Activated CD4-positive, alpha-beta T cell treated with anti-CD3 and anti-CD28 coated beads, Interleukin-2, amount 50 U/mL, for 16 hours (primary cell): ENCODE results near the gene E2F2.
A peak's percentile ranks its signal among the peaks of the same experiment; 100 is the strongest.
"Not testable (repeated sequence)": the region's sequence is repeated elsewhere in the genome, so short reads cannot be mapped to it uniquely, and the experiment has no call there.

Experiments used
- DNase-seq: peaks from one replicate; pipeline ENCODE4 v3.0.0-alpha.2; 2020

Gene E2F2

DNA sequence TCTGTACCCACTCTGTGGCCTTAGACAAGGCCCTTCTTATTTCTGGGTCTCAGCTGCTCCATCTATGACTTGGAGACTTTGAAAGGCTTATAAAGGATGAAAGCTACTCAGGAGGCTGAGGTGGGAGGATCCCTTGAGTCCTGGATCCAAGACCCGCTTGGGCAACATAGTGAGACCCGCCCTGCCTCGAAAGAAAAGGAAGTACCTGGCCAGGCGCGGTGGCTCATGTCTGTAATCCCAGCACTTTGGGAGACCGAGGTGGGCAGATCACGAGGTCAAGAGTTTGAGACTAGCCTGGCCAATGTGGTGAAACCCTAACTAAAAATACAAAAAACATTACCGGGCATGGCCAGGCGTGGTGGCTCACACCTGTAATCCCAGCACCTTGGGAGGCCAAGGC lies 14.8 kb upstream of the E2F2 start:
- DNase-seq = no peak

DNA sequence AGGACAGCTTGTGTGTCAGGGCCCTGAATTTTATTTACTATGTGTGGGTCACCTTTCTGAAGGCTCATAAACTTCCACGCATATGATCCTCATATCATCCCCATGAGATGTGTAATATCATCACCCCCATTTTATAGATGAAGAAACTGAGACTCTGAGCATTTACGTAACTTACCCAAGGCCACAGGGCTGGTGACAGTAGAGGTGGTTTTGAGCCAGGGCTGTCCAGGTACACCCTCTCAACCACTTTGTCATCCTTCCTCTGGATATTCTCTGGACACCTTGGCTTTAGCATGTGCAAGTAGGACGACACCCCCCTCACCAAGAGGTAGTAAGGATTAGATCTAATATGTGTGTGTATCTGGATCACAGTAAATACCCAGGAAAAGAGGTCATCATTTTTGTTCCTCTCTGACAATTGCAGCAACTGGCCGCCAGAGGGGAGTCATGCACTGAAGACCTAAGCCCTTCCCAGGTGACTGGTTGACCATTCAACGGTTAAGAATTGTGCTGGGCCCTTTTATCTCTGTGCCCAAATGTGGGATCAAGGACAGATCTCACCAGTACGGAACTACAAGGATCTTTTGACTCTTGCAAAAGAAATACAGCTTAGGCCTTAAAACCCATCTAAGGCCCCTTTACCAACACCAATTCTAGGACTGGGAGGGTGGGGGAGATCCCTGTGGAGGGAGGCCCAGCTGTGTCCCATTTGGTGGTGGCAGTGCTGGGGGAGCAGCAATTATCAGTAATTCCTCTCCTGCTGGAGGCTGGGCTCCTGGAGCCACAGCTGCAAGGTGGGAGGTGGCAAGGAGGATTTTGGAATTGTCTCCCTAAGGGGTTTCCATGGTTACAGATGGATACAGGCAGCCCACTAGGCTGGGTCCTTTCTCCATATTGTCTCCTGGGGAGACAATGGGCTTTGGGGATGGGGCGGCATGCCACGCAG lies 13.7 kb upstream of the E2F2 start:
- peak; percentile 71 for DNase-seq

GRCh38 chr1:23543707-23544443 lies 12.8 kb upstream of the E2F2 start:
- DNase-seq = no peak

DNA sequence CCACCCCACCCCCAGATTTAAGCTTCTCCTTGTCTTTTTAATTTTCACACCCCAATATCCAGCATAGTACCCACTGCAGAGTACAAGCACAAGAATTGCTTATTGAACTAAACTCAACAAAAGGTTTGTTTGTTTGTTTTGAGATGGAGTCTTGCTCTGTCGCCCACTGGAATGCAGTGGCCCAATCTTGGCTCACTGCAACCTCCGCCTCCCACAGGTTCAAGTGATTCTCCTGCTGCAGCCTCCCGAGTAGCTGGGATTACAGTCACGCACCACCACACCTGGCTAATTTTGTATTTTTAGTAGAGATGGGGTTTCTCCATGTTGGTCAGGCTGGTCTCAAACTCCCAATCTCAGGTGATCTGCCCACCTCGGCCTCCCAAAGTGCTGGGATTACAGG lies 11.9 kb upstream of the E2F2 start:
- not testable (repeated sequence) for DNase-seq

DNA sequence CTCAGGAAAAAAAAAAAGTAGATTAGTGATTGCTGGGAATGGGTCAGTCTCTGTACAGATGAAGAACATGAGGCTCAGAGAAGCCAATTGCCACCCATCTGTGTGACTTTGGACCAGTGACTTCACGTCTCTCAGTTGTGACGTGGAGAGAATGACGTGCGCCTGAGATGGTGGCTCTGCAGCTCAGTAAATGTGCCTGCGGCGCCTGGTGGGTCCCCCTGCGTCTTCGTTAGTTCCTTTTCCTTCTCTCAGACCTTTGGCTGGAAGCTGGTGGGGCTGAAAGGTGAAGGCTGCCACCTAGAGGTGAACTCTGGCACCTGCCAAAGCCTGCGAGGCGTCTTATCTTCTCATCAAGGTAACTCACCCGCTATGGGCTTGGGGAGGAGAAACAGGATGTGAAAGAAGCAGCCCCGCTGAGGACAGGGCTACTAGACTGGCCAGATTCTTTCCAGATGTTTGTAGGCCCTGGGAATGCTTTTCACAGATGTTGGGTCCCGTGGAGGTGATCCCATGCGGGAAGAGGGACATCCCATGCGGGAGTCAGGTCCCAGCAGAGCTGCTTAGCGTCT lies 8.7 kb upstream of the E2F2 start:
- peak; percentile 94 for DNase-seq

DNA sequence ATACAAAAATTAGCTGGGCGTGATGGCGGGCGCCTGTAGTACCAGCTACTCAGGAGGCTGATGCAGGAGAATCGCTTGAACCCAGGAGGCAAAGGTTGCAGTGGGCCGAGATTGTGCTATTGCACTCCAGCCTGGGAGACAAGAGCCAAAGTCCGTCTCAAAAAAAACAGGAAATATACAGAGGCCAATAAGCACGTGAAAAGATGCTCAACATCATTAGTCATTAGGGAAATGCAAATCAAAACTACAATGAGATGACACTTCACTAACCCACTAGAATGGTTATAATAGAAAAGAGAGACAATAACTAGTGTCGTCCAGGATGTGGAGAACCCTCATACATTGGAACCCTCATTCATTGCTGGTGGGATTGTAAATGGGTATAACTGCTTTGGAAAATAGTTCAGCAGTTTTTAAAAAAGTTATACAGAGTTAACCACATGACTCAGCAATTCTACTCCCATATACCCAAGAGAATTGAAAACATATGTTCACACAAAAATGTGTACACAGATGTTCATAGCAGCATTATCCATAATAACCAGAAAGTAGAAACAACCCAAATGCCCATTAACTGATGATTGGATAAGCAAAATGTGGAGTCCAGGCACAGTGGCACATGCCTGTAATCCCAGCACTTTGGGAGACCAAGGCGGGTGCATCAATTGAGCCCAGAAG lies 6.4 kb upstream of the E2F2 start:
- DNase-seq = no peak

DNA sequence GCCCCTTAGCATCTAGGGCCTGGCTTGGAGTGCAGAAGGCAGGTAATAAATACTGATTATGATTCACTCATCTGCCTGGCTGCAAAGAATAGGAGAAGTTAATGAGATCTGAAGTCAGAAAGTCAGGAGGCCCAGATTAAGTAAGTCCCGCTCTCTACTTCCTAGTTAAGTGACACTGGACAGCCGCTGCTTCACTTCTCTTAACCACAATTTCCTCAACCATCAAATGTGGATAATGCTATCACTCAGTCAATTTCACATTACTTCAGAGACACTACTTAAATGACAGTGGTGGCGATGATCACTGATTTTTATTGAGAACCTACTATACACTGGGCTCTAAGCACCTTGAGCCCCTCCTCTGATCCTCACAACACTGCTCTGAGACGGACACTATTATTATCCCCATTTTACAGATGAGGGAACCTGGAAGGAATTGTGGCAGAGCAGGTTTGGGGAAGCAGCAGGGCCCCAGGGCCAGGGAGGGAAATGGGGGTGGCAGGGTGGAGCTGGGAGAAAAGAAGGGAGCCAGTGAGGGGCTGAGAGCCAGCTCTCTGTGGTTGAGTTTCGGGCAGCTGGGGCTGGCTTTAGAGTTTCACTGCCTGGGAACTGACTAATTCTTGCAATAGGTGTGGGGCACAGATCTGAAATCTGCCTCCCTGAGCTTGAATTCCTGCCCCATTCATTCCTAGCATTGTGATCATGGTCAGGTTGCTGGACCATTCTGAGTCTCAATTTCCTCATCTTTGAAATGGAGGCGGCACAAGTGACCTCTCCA lies 2.4 kb upstream of the E2F2 start:
- peak; percentile 81 for DNase-seq

- DNase-seq = no peak
These were observed 595 bp upstream of the E2F2 start for GRCh38 chr1:23531562-23532094.

DNA sequence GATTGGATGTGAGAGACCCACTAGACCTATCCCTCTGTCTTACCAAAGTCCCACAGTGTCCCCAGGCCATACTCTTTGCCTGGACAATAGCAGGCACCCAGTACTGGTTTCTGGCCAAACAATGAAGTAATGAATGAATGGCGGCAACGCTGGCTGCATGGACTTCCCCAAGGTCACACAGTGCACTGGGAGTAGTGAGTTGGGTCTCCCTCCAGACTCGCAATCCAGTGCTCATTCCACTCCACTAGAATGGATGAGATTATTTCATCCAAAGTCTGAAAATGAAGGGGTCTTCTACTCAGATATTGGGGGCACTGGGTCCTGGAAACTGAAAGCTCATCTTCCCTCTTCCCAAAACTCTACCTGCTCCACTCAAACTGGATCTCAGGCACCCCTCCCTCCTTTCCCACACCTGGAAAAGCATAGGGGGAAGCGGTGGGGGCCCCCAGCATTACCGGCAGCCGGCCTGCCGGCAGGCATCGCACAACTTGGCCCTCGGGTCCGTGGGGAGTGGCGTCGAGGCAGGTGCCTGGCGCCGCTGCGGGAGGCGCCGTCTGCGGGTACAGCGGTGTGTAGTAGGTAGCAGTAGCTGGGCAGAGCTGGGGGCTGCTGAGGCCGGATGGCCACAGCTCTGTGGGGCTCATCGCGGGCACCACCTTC lies 816 bp downstream of the E2F2 start:
- peak; percentile 27 for DNase-seq

- DNase-seq = no peak
These were observed 1.6 kb downstream of the E2F2 start for GRCh38 chr1:23529146-23530086.

- DNase-seq = peak; percentile 82
These were observed 2.6 kb downstream of the E2F2 start for GRCh38 chr1:23528250-23528978.

DNA sequence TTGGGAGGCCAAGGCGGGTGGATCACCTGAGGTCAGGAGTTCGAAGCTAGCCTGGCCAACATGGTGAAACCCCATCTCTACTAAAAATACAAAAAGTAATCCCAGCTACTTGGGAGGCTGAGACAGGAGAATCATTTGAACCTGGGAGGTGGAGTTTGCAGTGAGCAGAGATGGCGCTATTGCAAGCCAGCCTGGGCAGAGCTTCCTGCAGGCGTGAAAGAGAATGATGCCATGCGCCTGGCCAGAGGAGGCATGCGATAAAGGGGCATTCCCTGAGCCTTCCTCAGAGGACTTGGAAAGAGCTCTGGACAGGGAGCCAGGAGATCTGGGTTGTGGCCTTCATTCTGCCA lies 3.2 kb downstream of the E2F2 start:
- no peak for DNase-seq

DNA sequence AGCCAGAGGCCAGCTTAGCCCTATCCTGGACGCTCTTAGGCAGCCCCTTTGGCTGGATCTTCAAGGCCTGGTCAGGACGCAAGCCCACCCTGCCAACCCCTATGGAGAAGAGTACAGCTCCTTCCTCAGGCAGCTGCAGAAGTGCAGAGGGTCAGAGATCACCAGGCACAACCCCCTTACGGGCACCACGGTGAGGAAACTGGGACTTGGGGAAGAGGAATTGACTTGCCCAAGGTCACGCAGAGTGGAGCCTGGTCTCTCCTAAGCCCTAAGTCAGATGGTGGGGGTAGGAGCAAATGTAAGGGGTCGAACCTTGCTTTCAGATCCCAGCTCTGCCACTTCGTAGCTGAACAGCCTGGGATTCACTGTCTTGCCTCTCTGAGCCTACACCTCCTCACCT lies 3.7 kb downstream of the E2F2 start:
- DNase-seq = no peak

GRCh38 chr1:23526329-23527041 lies 4.5 kb downstream of the E2F2 start:
- DNase-seq = no peak

- no peak for DNase-seq
These were observed 5.3 kb downstream of the E2F2 start for GRCh38 chr1:23525558-23526250.

- peak; percentile 32 for DNase-seq
These were observed 6.2 kb downstream of the E2F2 start for GRCh38 chr1:23524716-23525401.

DNA sequence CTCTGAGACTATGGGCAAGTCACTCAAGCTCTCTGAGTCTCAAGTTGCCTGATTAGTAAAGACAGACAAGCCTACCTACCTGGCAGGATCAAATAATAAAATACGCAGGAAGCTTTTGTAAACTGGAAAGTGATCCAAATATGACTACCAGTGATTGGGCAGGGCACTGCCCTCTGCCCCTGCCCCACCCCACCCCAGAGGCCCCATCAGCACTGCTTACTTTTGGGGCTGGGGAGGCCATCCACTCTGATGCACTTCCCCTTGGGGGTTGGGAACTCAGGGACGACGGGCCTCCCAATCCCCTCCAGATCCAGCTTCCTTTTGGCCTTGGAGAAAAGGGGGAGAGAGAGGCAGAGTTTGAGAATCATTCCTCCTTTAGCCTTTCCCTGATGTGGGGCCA lies 6.9 kb downstream of the E2F2 start:
- no peak for DNase-seq
